Ovary (tissue), 3 donors: ENCODE data around the gene COL9A3.

Experiments used
- CTCF ChIP-seq, 3 donors: fragments of 450-650 bp in 2 of 3; fragments of 200-600 bp in 1 of 3; IDR thresholded peaks; one replicate each; pipeline versions ENCODE4 v1.5.1 to v1.8.0; 2016 to 2022; ENCODE audit warnings: antibody characterized with exemption in 3 of 3, mild to moderate bottlenecking in 1 of 3
- EP300 ChIP-seq: sonication (generic); formaldehyde crosslinking; IDR thresholded peaks from one replicate; pipeline ENCODE4 v1.6.1; 2017; ENCODE audit warnings: antibody characterized with exemption
- POLR2A ChIP-seq: fragments of 450-650 bp; IDR thresholded peaks from one replicate; pipeline ENCODE4 v1.6.1; 2017; ENCODE audit warnings: antibody characterized with exemption, mild to moderate bottlenecking, moderate library complexity
- donor health status: DM: no; HTN: no; CAD: no.

DNA sequence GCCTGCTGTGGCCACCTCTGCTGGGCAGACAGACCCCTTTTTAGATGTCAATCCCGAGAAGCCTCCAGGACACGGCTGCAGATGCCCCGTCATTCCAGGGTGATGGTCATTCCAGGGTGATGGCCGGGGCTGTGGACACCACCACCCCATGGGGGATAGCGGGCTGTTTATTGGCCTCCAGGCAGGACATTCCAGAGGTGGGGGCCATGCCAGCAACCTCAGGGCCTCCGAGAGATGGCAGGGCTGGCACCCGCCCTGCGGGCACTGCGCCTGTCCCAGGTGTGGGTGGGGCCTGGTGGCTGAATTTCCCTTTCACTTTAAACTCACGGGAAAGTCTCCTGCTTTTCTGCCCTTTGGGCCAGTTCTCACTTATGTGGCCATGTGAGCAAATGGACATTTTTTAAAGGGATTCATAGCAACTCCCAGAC, 14.5 kb downstream of the COL9A3 start:
- TF ChIP-seq CTCF (IDR thresholded peaks at IDR 0.05): no peak
- TF ChIP-seq POLR2A: no peak
- TF ChIP-seq EP300: no peak
